Adrenal gland (tissue), 12 donors: ENCODE measurements around the gene SHISA5. TPM values are rescaled to one million over a fixed set of nuclear protein-coding genes. Genes with fewer than 3 reads are reported as not detected.

ENCODE experiments used
- DNase-seq, 7 donors: peaks; one replicate each; pipeline ENCODE4 v3.0.0-alpha.2; 2019 to 2020
- H3K27ac ChIP-seq, 5 donors: fragments of 200-600 bp; sonication (generic) in 4 of 5; 1 replicate in 3 of 5; 2 replicates in 2 of 5; pipeline versions ENCODE4 v1.5.1 to v1.8.0; 2016 to 2020; ENCODE audit warnings: mild to moderate bottlenecking in 1 of 5
- H3K27me3 ChIP-seq: fragments of 200-600 bp; 2 replicates; pipeline ENCODE4 v1.8.0; 2021
- H3K36me3 ChIP-seq, 2 donors: fragments of 200-600 bp; replicated peaks in 1 of 2; 1 replicate in 1 of 2; 2 replicates in 1 of 2; pipeline versions ENCODE4 v1.5.1 to v1.8.0; 2018 to 2022
- H3K4me1 ChIP-seq, 2 donors: fragments of 200-600 bp; replicated peaks in 1 of 2; 1 replicate in 1 of 2; 2 replicates in 1 of 2; pipeline versions ENCODE4 v1.5.1 to v1.8.0; 2018 to 2021
- H3K4me3 ChIP-seq, 4 donors: fragments of 200-600 bp; sonication (generic) in 3 of 4; one replicate each; pipeline ENCODE4 v1.5.1; 2016 to 2018
- H3K9me3 ChIP-seq, 3 donors: fragments of 200-600 bp; sonication (generic) in 1 of 3; replicated peaks in 1 of 3; 1 replicate in 2 of 3; 2 replicates in 1 of 3; pipeline versions ENCODE4 v1.5.1 to v1.8.0; 2016 to 2021
- CTCF ChIP-seq, 6 experiments: fragments of 450-650 bp in 4 of 6; fragments of 200-600 bp in 2 of 6; sonication (generic) in 1 of 6; IDR thresholded peaks; 1 replicate in 5 of 6; 2 replicates in 1 of 6; pipeline versions ENCODE4 v1.5.1 to v1.8.0; 2016 to 2021; ENCODE audit warnings: antibody characterized with exemption in 6 of 6, mild to moderate bottlenecking in 2 of 6, moderate library complexity in 1 of 6
- POLR2A ChIP-seq, 2 donors: fragments of 450-650 bp; IDR thresholded peaks; one replicate each; pipeline ENCODE4 v1.6.1; 2017; ENCODE audit warnings: antibody characterized with exemption in 2 of 2, mild to moderate bottlenecking in 2 of 2, moderate library complexity in 1 of 2
- WGBS, 4 donors: extraction: QIAGEN DNeasy Blood & Tissue Kit in 2 of 4; methylation state at CpG; one replicate each; pipeline versions ENCODE4 v1.1.5 to v1.1.7; 2013 to 2017; 5-methylcytosine and 5-hydroxymethylcytosine counted together
- intact Hi-C, 2 donors: fragments of 100-400 bp; cut with DNase I; formaldehyde crosslinking; loops; one replicate each; pipeline versions ENCODE4 v1.14.1 to v1.15.0; 2022 to 2023
- polyA plus RNA-seq, 3 donors: library from polyadenylated mRNA; stranded (reverse); fragments of 200-250 nt in 2 of 3; fragments of 350-450 nt in 1 of 3; fragmentation: Illumina TruSeq in 1 of 3; extraction: RNeasy Lipid Tissue Mini Kit (QIAGEN cat#74804) in 1 of 3; gene quantifications; one replicate each; pipeline ENCODE4 v1.2.3, GENCODE V29; 2013 to 2014
- total RNA-seq, 9 donors: library from RNA; depleted of rRNA in 4 of 9; stranded (reverse); fragments of >200 nt in 4 of 9; fragments of 120-200 nt in 1 of 9; fragmentation: NEBNext Ultra II Directional in 1 of 9; extraction: Animal tissue kit (Norgen Biotek cat#: 25700) in 1 of 9; gene quantifications; one replicate each; pipeline versions ENCODE4 v1.1.0 to v1.2.4, GENCODE V29; 2013 to 2023
- donor health status: healthy with polysubstance abuse.
- donor health status: Bipolar disorder and iron deficiency.
- donor health status: DM: yes; HTN: yes; CAD: no.
- donor health status: DM: no; HTN: no; CAD: no.
- donor health status: DM: no; HTN: no; CAD: no.
- donor health status: DM: yes; HTN: yes; CAD: no.

The SHISA5 gene
- total and polyA plus RNA-seq, 12 donors = 77.2 to 167 (median 128) TPM

GRCh38 chr3:48433472-48434118 lies 70.4 kb downstream of the SHISA5 start:
- H3K4me3 ChIP-seq = no peak overlapping the region
- H3K27ac ChIP-seq = peak overlapping the region in 1 of 5 donors; percentile 79
- H3K36me3 ChIP-seq = peaks cover 0 to 20% of the 10 kb centered on the region in 2 donors
- H3K27me3 ChIP-seq = no peaks in the 10 kb centered on the region
- no peaks in the 10 kb centered on the region for H3K9me3 ChIP-seq
- no peak for TF ChIP-seq CTCF (IDR thresholded peaks at IDR 0.05)
- TF ChIP-seq POLR2A (IDR thresholded peaks at IDR 0.05) = no peak
- intact Hi-C loops = loop anchor here in 1 of 2 donors (5.0 to 10.0 kb wide), 2 partner anchors 161 to 239 kb away; no protein-coding TSS in a partner anchor
- H3K4me1 ChIP-seq = peaks cover 6 to 13% of the 10 kb centered on the region in 2 donors
- no peak for DNase-seq
- WGBS, 4 donors = 72 to 78% (median 76%) methylated on average over 11 to 12 of the region's 12 CpGs

- H3K27me3 ChIP-seq = no peaks in the 10 kb centered on the region
- TF ChIP-seq CTCF (IDR thresholded peaks at IDR 0.05) (no peak), POLR2A (IDR thresholded peaks at IDR 0.05) (no peak)
- peaks cover 0 to 20% of the 10 kb centered on the region in 2 donors for H3K36me3 ChIP-seq
- H3K27ac ChIP-seq = peak overlapping the region in 1 of 5 donors; percentile 79
- 87 to 91% (median 87%) methylated on average over 15 to 16 of the region's 16 CpGs for WGBS, 4 donors
- DNase-seq = no peak
- no peaks in the 10 kb centered on the region for H3K9me3 ChIP-seq
- H3K4me1 ChIP-seq = peaks cover 7 to 17% of the 10 kb centered on the region in 2 donors
- no peak overlapping the region for H3K4me3 ChIP-seq
- intact Hi-C loops = loop anchor here in 1 of 2 donors (5.0 to 10.0 kb wide), 2 partner anchors 160 to 238 kb away; no protein-coding TSS in a partner anchor
These were observed 71.3 kb downstream of the SHISA5 start for GRCh38 chr3:48432411-48433371.

- no peaks in the 10 kb centered on the region for H3K27me3 ChIP-seq
- peak overlapping the region in 1 of 5 donors; percentile 79 for H3K27ac ChIP-seq
- no peaks in the 10 kb centered on the region for H3K9me3 ChIP-seq
- DNase-seq = no peak
- WGBS, 4 donors = 91 to 92% (median 92%) methylated on average over 8 of the region's 8 CpGs
- H3K4me3 ChIP-seq = no peak overlapping the region
- peaks cover 7 to 17% of the 10 kb centered on the region in 2 donors for H3K4me1 ChIP-seq
- TF ChIP-seq POLR2A (IDR thresholded peaks at IDR 0.05) = no peak
- TF ChIP-seq CTCF (IDR thresholded peaks at IDR 0.05) = no peak
- peaks cover 0 to 20% of the 10 kb centered on the region in 2 donors for H3K36me3 ChIP-seq
- intact Hi-C loops = loop anchor here (1.0 to 10.0 kb wide), 3 partner anchors 29 to 237 kb away; no protein-coding TSS in a partner anchor
These were observed 72.5 kb downstream of the SHISA5 start for GRCh38 chr3:48431224-48432029.
